Hematopoietic multipotent progenitor cell treated with erythropoietin and hydrocortisone succinate and interleukin-3 and kit ligand, for 8 days (in vitro differentiated cells): ENCODE data around the gene KLK1.

ENCODE experiments used
- DNase-seq: peaks from one replicate; pipeline ENCODE4 v3.0.0-alpha.2; 2015

The KLK1 gene

GRCh38 chr19:50835785-50836542 is 12.4 kb upstream of the KLK1 start:
- peak; percentile 49 for DNase-seq

GRCh38 chr19:50835103-50835784 is 11.7 kb upstream of the KLK1 start:
- no peak for DNase-seq

DNA sequence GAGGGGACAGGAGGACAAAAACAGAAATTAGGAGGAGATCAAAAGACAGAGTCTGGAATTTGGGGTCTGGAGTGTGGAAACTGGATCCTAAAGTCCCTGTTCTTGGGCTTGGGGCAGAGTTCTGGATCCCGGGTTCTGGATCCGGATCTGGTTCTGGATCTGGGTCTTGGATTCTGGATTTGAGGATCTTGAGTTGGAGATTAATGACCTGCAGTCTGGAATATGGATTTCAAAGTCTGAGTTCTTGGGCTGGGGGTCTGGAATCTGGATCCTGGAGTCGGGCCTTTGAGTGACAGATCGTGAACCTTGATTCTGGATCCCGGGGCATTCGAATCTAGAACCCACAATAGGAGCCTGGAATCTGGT is 10.2 kb upstream of the KLK1 start:
- no peak for DNase-seq

DNA sequence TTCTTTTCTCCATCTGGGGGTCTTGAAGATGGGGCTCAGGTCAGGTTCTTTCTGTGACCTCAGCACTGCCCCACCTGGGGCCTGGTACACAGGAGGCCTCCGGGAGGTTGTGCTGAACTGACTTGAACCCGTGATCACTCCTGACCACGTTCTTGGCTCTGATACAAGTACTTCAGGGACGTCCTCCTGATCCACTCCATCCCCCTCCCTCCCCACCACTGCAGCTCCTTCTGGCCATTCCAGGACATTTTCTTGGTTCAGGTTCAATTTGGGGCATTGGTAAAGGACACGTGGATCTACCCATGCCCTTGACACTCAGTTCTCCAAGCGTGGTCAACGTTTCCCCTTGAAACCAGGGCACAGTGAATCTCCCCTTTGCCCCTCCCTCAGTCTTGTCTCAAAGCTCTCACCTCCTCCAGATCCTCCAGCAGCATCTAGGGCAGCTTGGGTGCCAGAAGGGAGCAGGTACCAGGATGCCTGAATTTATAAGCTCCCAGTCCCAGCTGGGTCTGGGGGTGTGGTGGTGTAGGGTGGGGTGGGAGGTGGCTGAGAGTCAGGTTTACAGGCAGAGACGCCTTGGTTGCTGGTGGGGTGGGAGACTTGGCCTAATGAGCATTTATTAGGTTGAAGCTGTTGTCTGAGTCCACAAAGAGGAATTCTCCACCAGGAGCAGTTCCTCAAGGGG is 9.7 kb upstream of the KLK1 start, which contains the start of gene KLK15:
TSS of gene KLK15 (minus strand) at position 458 of the 685 bp plus-strand sequence. CDS start 2,082 bp downstream, outside the sequence.
- no peak for DNase-seq

GRCh38 chr19:50832666-50833065 is 9.1 kb upstream of the KLK1 start:
- DNase-seq: no peak

GRCh38 chr19:50831026-50831396 is 7.4 kb upstream of the KLK1 start:
- no peak for DNase-seq

DNA sequence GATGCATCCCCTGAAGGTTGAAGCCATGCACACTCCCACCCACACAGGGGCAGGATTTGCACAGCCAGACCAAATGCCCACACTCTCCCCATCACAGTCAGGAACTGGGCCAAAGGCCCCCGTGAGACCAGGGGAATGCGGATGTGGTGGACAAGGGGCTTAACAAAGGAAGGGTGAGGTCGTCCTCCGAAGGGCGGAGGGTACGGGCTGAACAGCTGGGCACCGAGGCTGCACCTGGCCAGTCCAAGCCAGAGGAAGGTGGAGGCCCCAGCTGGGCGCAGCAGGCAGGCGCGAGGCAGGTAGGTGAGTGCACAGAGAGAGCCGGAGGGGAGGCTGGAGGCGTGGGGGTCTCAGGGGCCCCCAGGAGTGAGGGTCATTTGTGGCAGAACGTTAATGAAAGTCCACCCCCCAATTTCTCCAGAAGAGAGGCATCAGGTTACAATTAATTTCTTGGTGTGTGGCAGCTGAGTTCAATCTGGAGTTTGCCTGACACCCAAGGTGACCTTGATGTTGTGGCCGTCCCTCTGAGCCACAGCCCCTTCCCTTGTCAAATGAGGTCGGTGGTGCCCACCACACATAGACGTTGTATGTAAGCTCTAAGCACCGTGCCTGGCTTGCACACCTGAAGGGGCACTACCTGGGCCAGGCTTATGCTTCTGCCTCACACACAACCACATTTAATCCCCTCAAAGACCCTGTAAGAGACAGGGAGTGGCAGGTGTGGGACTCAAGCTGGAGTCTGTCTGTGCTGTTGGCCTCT is 6.9 kb upstream of the KLK1 start:
- no peak for DNase-seq

DNA sequence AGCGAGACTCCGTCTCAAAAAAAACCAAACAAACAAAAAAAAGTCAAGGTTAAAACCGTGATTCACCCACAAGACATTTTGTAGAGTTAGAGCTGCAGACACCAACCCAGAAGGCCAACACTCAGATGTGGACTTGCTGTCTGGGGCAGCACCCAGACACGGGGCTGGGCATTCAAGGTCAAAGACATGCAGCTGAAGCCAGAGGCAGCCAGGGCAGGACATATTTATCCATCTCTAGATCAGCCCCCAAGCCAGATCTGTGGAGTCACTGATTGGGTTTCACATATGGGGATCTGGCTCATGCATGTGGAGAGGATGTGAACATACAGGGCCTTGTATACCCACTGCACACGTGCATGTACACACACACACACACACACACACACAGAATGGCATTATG is 6.2 kb upstream of the KLK1 start:
- DNase-seq: no peak

DNA sequence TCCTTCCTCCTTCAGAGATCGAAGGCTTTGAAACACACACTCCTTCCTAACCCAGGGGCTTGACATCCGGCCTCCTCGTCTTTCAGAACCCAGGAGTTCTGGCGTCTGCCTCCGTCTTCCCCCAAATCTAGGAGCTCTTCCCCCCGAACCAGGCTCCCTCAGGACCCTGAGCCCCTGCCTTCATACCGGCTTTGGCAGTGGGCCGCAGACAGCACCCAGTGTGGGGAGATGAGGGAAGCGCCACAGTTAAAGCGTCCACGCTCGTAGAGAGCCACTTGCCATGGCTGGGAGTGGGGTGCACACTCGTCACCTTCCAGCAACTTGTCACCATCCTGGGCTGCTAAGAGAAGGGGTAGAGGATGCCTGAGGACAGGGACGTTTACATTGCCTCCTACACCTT is 3.9 kb upstream of the KLK1 start:
- DNase-seq: no peak

GRCh38 chr19:50826492-50827240 is 3.1 kb upstream of the KLK1 start:
- DNase-seq: no peak

- no peak for DNase-seq
Measured at GRCh38 chr19:50822661-50823208, 852 bp downstream of the KLK1 start.

DNA sequence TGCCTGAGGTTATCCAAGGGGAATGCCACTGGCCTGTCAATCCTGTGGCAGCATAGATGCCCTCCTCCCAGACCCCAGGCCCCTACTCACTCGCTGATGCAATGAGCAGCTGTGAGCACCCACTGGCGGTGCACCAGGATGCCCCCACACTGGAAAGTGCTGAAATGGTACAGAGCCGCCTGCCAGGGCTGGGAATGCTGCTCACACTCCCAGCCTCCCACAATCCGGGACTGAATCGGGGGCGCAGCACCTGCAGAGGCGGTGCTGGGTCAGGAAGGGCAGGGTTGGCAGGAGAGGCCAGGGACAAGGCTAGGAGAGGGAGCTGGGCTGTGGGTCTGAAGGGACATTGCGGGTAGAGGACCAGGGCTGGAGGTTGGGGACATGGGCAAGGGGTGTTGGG is 2.0 kb downstream of the KLK1 start:
- no peak for DNase-seq

DNA sequence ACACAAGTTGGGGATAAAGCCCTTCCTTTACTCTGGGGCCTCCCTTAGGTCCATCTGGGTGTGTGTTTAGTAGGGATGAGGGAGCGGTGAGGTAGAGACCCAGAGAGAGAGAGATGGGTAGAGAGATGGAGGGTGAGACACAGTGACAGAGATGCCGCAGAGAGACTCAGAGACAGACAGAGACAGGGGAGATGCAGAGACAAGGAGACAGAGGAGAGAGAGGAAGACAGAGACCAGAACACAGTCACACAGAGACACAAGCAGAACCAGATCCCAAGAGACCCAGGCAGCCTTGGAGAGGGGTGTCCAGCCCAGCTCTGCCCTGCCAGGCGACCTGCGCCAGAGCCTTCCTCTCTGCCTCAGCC is 2.4 kb downstream of the KLK1 start:
- no peak for DNase-seq

DNA sequence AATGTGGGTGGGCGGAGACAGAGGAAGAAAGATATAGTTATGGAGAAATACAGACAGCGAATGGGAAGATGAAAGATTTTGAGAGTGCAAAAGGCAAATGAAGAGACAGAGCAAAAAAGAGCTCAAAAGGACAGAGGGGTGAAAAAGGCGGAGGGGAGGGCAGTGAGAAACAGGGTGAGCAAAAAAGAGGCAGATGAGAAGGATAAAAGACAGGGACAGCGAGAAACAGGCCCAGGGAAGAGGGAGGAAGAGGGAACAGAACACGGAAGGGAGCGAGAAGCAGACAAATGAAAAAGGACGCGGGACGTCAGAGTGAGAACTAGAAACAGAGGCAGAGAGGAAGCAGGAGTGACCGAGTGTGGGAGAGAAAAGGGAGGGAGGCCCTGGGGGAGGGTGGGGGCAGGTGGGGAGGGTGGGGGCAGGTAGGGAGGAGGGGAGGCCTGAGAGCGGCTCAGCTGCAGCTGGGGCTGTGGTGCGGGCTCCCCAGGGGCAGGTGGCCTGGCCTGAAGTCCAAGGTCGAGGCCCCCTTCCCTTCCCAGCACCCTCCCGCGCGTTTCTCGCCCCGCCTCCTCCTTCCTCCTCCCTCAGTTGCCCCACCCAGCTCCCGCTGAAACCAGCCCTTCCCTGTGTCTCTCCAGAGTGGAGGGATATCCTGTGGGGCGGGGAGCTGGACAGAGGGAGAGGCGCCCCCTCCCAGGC is 2.9 kb downstream of the KLK1 start:
- DNase-seq: no peak

GRCh38 chr19:50820086-50820485 is 3.5 kb downstream of the KLK1 start:
- DNase-seq: no peak

- no peak for DNase-seq
Measured at GRCh38 chr19:50819636-50820035, 4.0 kb downstream of the KLK1 start.

DNA sequence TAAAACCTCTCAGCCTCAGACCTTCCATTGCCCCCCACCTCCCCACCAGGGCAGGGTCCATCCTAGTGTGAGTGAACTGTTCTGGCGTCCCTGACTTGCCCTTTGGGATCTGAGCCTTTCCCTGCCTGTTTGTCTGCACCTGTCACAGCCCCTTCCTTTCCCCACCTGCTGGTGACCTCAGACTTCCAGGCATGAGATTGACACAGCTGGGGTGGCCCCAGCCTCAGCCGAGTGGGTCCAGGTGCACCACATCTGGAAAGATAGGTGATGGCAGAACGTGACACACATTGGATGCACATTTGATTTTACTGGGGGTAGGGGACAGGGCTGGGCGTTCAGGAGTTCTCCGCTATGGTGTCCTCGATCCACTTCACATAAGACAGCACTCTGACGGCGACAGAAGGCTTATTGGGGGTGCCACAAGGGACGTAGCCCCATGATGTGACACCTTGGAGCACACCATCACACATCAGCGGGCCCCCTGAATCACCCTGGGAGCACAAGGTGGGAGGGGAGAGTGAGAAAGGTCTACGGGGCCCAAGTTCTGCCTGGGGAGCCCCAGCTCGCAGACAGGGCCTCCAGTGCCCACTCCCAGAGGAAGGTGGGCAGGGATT is 4.6 kb downstream of the KLK1 start:
- no peak for DNase-seq

GRCh38 chr19:50817941-50818858 is 5.4 kb downstream of the KLK1 start:
- peak; percentile 72 for DNase-seq

- DNase-seq: no peak
Measured at GRCh38 chr19:50815439-50815838, 8.1 kb downstream of the KLK1 start.

DNA sequence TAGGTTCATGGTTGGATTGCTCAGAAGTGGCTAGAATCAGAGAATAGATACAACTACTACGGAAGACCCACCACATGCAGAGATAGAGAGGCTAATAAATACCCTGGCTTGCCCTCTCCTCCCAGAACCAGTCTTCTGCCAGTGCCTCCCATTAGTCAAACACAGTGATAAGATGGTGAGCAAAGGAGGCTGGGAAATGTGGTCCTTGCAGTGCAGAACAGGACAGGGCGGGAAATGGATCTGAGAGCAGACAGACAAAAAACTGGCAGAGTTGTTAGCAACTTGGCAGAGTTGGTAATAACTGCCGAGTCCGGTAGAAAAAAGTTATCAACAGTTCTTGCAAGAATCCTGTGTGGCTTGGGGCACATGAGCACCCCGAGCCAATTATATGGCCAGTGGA is 8.7 kb downstream of the KLK1 start:
- DNase-seq: no peak
